SH-SY5Y (cell line): ENCODE data around the gene ACTR2.

ENCODE experiments used
- GATA2 ChIP-seq: IDR thresholded peaks from 2 replicates; pipeline ENCODE4 v1.6.1; 2011; ENCODE audit warnings: mild to moderate bottlenecking, low read depth, low read length
- GATA3 ChIP-seq: IDR thresholded peaks from 2 replicates; pipeline ENCODE4 v1.6.1; 2011; ENCODE audit warnings: low read depth, mild to moderate bottlenecking, low read length, moderate library complexity

DNA sequence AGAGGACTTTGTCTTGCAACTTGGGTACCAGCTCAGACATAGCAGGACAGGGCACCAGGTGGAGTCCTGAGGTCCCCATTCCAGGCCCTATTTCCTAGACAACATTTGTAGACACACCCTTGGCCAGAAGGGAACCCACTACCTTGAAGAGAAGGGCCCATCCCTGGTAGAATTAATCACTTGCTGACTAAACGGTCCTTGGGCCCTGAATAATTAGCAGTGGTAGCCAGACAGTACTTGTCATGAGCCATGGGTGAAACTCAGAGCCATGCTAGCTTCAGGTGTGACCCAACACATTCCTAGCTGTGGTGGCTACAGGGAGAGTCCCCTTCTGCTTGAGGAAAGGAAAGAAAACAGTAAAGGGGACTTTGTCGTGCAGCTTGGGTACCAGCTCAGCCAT is 28.5 kb upstream of the ACTR2 start:
- no peak for TF ChIP-seq GATA2
- no peak for TF ChIP-seq GATA3
